H1 (cell line): Measurements from ENCODE around the gene DHRS7C. TPM values are rescaled to one million over a fixed set of nuclear protein-coding genes. Genes with fewer than 3 reads are reported as not detected.

Experiments used
- CTCF ChIA-PET: fragments of 300-600 bp; sonication (Branson Sonifier 250); formaldehyde crosslinking; loops from one replicate; lab custom pipeline; 2021; ENCODE audit not compliant: partially characterized antibody; lab: Charles Lee
- POLR2A ChIA-PET: fragments of 300-600 bp; sonication (Branson Sonifier 250); formaldehyde crosslinking; loops from one replicate; lab custom pipeline; 2021; ENCODE audit warnings: inconsistent platforms; ENCODE audit not compliant: partially characterized antibody; lab: Charles Lee
- DNase-seq, 2 experiments: peaks; one replicate each; pipeline versions ENCODE4 v3.0.0 to v3.0.0-alpha.2; 2010 to 2022; ENCODE audit warnings: low spot score in 2 of 2, low read depth in 1 of 2, mixed read lengths in 1 of 2
- FAIRE-seq: peaks from 2 replicates; lab custom pipeline; 2011; peaks lifted over from hg19 to GRCh38; lab: Jason Lieb, UNC
- H2AFZ ChIP-seq: 2 replicates; pipeline ENCODE4 v1.8.1; 2012; ENCODE audit warnings: low read length, inconsistent platforms
- H2AK5ac ChIP-seq: 2 replicates; pipeline ENCODE4 v1.6.1; 2013; ENCODE audit warnings: low read depth, low read length
- H2BK120ac ChIP-seq: replicated peaks from 2 replicates; pipeline ENCODE3; 2013; ENCODE audit warnings: low read depth, low read length, inconsistent platforms
- H2BK12ac ChIP-seq: 2 replicates; pipeline ENCODE4 v1.6.1; 2013; ENCODE audit warnings: low read depth, low read length
- H2BK15ac ChIP-seq: 2 replicates; pipeline ENCODE4 v1.6.1; 2013; ENCODE audit warnings: low read length
- H2BK20ac ChIP-seq: 2 replicates; pipeline ENCODE4 v1.6.1; 2013; ENCODE audit warnings: low read length
- H2BK5ac ChIP-seq: 2 replicates; pipeline ENCODE4 v1.6.1; 2013; ENCODE audit warnings: low read depth, low read length
- H3K14ac ChIP-seq: 2 replicates; pipeline ENCODE4 v1.6.1; 2013; ENCODE audit warnings: inconsistent platforms; ENCODE audit not compliant: insufficient read length
- H3K18ac ChIP-seq: 2 replicates; pipeline ENCODE4 v1.6.1; 2013; ENCODE audit warnings: low read length; ENCODE audit errors: extremely low read depth
- H3K23ac ChIP-seq: 2 replicates; pipeline ENCODE4 v1.6.1; 2013; ENCODE audit warnings: inconsistent platforms; ENCODE audit not compliant: insufficient read length
- H3K23me2 ChIP-seq: 2 replicates; pipeline ENCODE4 v1.6.1; 2013; ENCODE audit warnings: low read depth, low read length
- H3K27ac ChIP-seq: 2 replicates; pipeline ENCODE4 v1.6.1; 2011; ENCODE audit warnings: low read depth, low read length, inconsistent platforms
- H3K27me3 ChIP-seq, 4 experiments: replicated peaks in 1 of 4; 1 replicate in 1 of 4; 2 replicates in 3 of 4; pipeline versions ENCODE4 v1.6.1 to v1.8.1; 2011 to 2013; ENCODE audit warnings: low read length in 3 of 4, mild to moderate bottlenecking in 3 of 4, inconsistent platforms in 2 of 4, mixed read lengths in 2 of 4, moderate library complexity in 1 of 4; ENCODE audit not compliant: control insufficient read depth in 3 of 4, insufficient read depth in 3 of 4; ENCODE audit errors: extremely low read depth in 1 of 4
- H3K36me3 ChIP-seq, 4 experiments: 2 replicates each; pipeline versions ENCODE4 v1.6.1 to v1.8.1; 2011 to 2013; ENCODE audit warnings: mild to moderate bottlenecking in 4 of 4, low read length in 3 of 4, moderate library complexity in 2 of 4, control low read depth in 1 of 4, inconsistent platforms in 1 of 4; ENCODE audit not compliant: insufficient read depth in 4 of 4, control insufficient read depth in 2 of 4
- H3K4ac ChIP-seq: replicated peaks from 2 replicates; pipeline ENCODE3; 2013; ENCODE audit warnings: low read length, low read depth, mixed read lengths, inconsistent platforms; ENCODE audit not compliant: insufficient read length
- H3K4me1 ChIP-seq, 4 experiments: replicated peaks in 1 of 4; 1 replicate in 1 of 4; 2 replicates in 3 of 4; pipeline versions ENCODE4 v1.6.1 to v1.8.1; 2011 to 2013; ENCODE audit warnings: low read length in 3 of 4, inconsistent platforms in 2 of 4, mixed read lengths in 1 of 4; ENCODE audit not compliant: insufficient read depth in 4 of 4, control insufficient read depth in 3 of 4
- H3K4me2 ChIP-seq, 2 experiments: 2 replicates each; pipeline versions ENCODE4 v1.6.1 to v1.8.1; 2011 to 2013; ENCODE audit warnings: low read depth in 2 of 2, low read length in 2 of 2, control low read depth in 1 of 2, inconsistent platforms in 1 of 2, mild to moderate bottlenecking in 1 of 2; ENCODE audit not compliant: insufficient read depth in 1 of 2
- H3K4me3 ChIP-seq, 4 experiments: fragments of 200-600, 300-600 bp in 1 of 4; sonication (generic), shearing (Covaris generic), sonication (Bioruptor Twin) in 1 of 4; 2 replicates each; pipeline versions ENCODE4 v1.5.1 to v1.8.1; 2011 to 2016; ENCODE audit warnings: low read length in 4 of 4, low read depth in 3 of 4, control low read depth in 2 of 4, inconsistent platforms in 2 of 4, mild to moderate bottlenecking in 2 of 4, mixed read lengths in 1 of 4, moderate library complexity in 1 of 4; ENCODE audit not compliant: insufficient read depth in 2 of 4; ENCODE audit errors: extremely low read depth in 1 of 4
- H3K56ac ChIP-seq: replicated peaks from 2 replicates; pipeline ENCODE3; 2013; ENCODE audit warnings: low read depth, mild to moderate bottlenecking, mixed read lengths, low read length, inconsistent platforms; ENCODE audit not compliant: insufficient read length
- H3K79me1 ChIP-seq: 2 replicates; pipeline ENCODE4 v1.6.1; 2013; ENCODE audit warnings: low read depth, low read length, control low read depth
- H3K79me2 ChIP-seq, 2 experiments: 2 replicates each; pipeline versions ENCODE4 v1.6.1 to v1.8.1; 2012 to 2013; ENCODE audit warnings: low read length in 2 of 2, mild to moderate bottlenecking in 2 of 2, inconsistent platforms in 1 of 2; ENCODE audit not compliant: insufficient read depth in 2 of 2, control insufficient read depth in 1 of 2
- H3K9ac ChIP-seq, 4 experiments: replicated peaks in 1 of 4; 1 replicate in 1 of 4; 2 replicates in 3 of 4; pipeline versions ENCODE4 v1.6.1 to v1.8.1; 2011 to 2013; ENCODE audit warnings: low read depth in 3 of 4, low read length in 3 of 4, control low read depth in 2 of 4, mild to moderate bottlenecking in 2 of 4, moderate library complexity in 2 of 4, inconsistent platforms in 1 of 4; ENCODE audit errors: extremely low read depth in 1 of 4
- H3K9me3 ChIP-seq, 2 experiments: 2 replicates each; pipeline versions ENCODE4 v1.6.1 to v1.8.1; 2012 to 2013; ENCODE audit warnings: mild to moderate bottlenecking in 2 of 2, moderate library complexity in 2 of 2, control low read depth in 1 of 2, inconsistent platforms in 1 of 2, low read depth in 1 of 2, low read length in 1 of 2, mixed read lengths in 1 of 2; ENCODE audit not compliant: insufficient read depth in 2 of 2
- H4K20me1 ChIP-seq, 2 experiments: replicated peaks in 1 of 2; 2 replicates each; pipeline versions ENCODE3 to v1.8.1; 2011 to 2013; ENCODE audit warnings: inconsistent platforms in 2 of 2, low read length in 2 of 2, mild to moderate bottlenecking in 1 of 2; ENCODE audit not compliant: insufficient read depth in 2 of 2, control insufficient read depth in 1 of 2
- H4K5ac ChIP-seq: 2 replicates; pipeline ENCODE4 v1.6.1; 2013; ENCODE audit warnings: low read length, low read depth, mixed read lengths, inconsistent platforms; ENCODE audit not compliant: insufficient read length
- H4K8ac ChIP-seq: 2 replicates; pipeline ENCODE4 v1.8.0; 2013; ENCODE audit warnings: mild to moderate bottlenecking, moderate library complexity, low read length, inconsistent platforms; ENCODE audit not compliant: insufficient read depth; ENCODE audit errors: extremely low read depth
- H4K91ac ChIP-seq: replicated peaks from 2 replicates; pipeline ENCODE3; 2013; ENCODE audit warnings: low read length, mixed read lengths, inconsistent platforms; ENCODE audit not compliant: insufficient read length
- BCL11A ChIP-seq, 2 experiments: IDR thresholded peaks; one replicate each; pipeline ENCODE4 v1.6.1; 2011; ENCODE audit warnings: low read depth in 2 of 2, low read length in 2 of 2, mild to moderate bottlenecking in 2 of 2
- CHD2 ChIP-seq: IDR thresholded peaks from 2 replicates; pipeline ENCODE4 v1.6.1; 2012; ENCODE audit warnings: low read length, improper control_type of control experiment
- GABPA ChIP-seq: IDR thresholded peaks from 2 replicates; pipeline ENCODE4 v1.6.1; 2011; ENCODE audit warnings: mild to moderate bottlenecking, low read length, moderate library complexity, borderline replicate concordance; ENCODE audit not compliant: insufficient read depth
- JUND ChIP-seq: IDR thresholded peaks from 2 replicates; pipeline ENCODE4 v1.6.1; 2011; ENCODE audit warnings: mild to moderate bottlenecking, improper control_type of control experiment, low read length
- NRF1 ChIP-seq: IDR thresholded peaks from 2 replicates; pipeline ENCODE4 v1.6.1; 2011; ENCODE audit warnings: mild to moderate bottlenecking, low read depth, low read length, improper control_type of control experiment
- POU5F1 ChIP-seq: IDR thresholded peaks from 2 replicates; pipeline ENCODE4 v1.6.1; 2011; ENCODE audit warnings: low read depth, mild to moderate bottlenecking, low read length, moderate library complexity
- SP2 ChIP-seq: IDR thresholded peaks from 2 replicates; pipeline ENCODE4 v1.6.1; 2012; ENCODE audit warnings: mild to moderate bottlenecking, low read length, inconsistent platforms
- TBP ChIP-seq: IDR thresholded peaks from 2 replicates; pipeline ENCODE4 v1.6.1; 2011; ENCODE audit warnings: low read depth, low read length, improper control_type of control experiment
- ZNF274 ChIP-seq: IDR thresholded peaks from 2 replicates; pipeline ENCODE4 v1.7.0; 2012; ENCODE audit warnings: low read length, borderline replicate concordance; ENCODE audit errors: extremely low read depth
- WGBS, 2 experiments: shearing (Covaris generic) in 1 of 2; methylation state at CpG; one replicate each; pipeline versions ENCODE4 v1.1.6 to v1.1.7; 2013 to 2015; ENCODE audit warnings: low lambda C conversion rate in 2 of 2, mixed read lengths in 2 of 2, inconsistent platforms in 1 of 2, low coverage in 1 of 2, missing lambda C conversion rate in 1 of 2; ENCODE audit not compliant: insufficient replicate concordance in 2 of 2, insufficient coverage in 1 of 2, insufficient read length in 1 of 2; ENCODE audit errors: extremely low coverage in 1 of 2, missing lambda C conversion rate in 1 of 2; 5-methylcytosine and 5-hydroxymethylcytosine counted together
- polyA plus RNA-seq, 7 experiments: library from polyadenylated mRNA; depleted of rRNA in 3 of 7; stranded (reverse) in 5 of 7; unstranded in 2 of 7; fragments of >200 nt in 5 of 7; fragments of 200-250 nt in 2 of 7; gene quantifications; 1 replicate in 5 of 7; 2 replicates in 1 of 7; 4 replicates in 1 of 7; pipeline versions ENCODE4 v1.2.1 to v1.2.3, GENCODE V29; 2011 to 2013; ENCODE audit warnings: missing spikeins in 2 of 7, mixed read lengths in 2 of 7
- total RNA-seq: library from RNA; stranded (reverse); fragmentation: NEBNext Ultra II Directional; extraction: Animal tissue kit (Norgen Biotek cat#: 25700); gene quantifications from 2 replicates; pipeline ENCODE4 v1.2.1, GENCODE V29; 2021
- TF ChIP-seq, protein P1 (sequence below): IDR thresholded peaks from 2 replicates; pipeline ENCODE4 v1.6.1; 2011; ENCODE audit warnings: low read length, improper control_type of control experiment
- TF ChIP-seq, protein P2 (sequence below): IDR thresholded peaks from 2 replicates; pipeline ENCODE4 v1.6.1; 2012; ENCODE audit warnings: inconsistent platforms

The DHRS7C gene
- total and polyA plus RNA-seq, 2 of the 8 experiments (the other 6 are each of a cell fraction or from before 2014, with no cell fraction given) = not detected

DNA sequence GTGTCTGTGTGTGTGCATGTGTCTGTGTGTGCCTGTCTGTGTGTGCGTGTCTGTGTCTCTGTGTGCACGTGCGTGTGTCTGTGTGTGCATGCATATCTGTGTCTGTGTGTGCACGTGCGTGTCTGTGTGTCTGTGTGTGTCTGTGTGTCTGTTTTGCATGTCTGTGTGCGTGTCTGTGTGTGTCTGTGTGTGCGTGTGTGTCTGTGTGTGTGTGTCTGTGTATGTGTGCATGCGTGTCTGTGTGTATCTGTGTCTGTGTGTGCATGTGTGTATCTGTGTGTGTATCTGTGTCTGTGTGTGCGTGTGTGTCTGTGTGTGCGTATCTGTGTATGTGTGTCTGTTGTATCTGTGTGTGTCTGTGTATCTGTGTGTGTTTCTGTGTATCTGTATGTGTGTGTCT is 25.1 kb upstream of the DHRS7C start:
- Histone ChIP-seq H3K18ac (no peak overlapping the region), H4K8ac (no peak overlapping the region), H2BK15ac (no peak overlapping the region), H3K4ac (no peak overlapping the region), H3K27ac (no peak overlapping the region), H3K4me1 (no peaks in the 10 kb centered on the region), H2BK5ac (no peak overlapping the region), H3K79me1 (no peaks in the 10 kb centered on the region), H4K20me1 (peaks cover 0 to 2% of the 10 kb centered on the region in 2 experiments), H2BK12ac (no peak overlapping the region), H2AFZ (no peak overlapping the region), H2AK5ac (peak overlapping the region; percentile 48; the same call in 1 of the 2 replicates), H4K5ac (no peak overlapping the region), H3K14ac (no peak overlapping the region), H3K27me3 (no peaks in the 10 kb centered on the region), H3K23me2 (peaks cover 2% of the 10 kb centered on the region; the same call in 1 of the 2 replicates), H3K9ac (no peak overlapping the region), H2BK120ac (no peak overlapping the region), H3K56ac (no peak overlapping the region), H3K9me3 (no peaks in the 10 kb centered on the region), H3K4me2 (no peak overlapping the region), H4K91ac (no peak overlapping the region), H3K36me3 (no peaks in the 10 kb centered on the region), H3K79me2 (no peaks in the 10 kb centered on the region), H3K4me3 (no peak overlapping the region), H3K23ac (no peak overlapping the region), H2BK20ac (no peak overlapping the region)
- WGBS, 2 experiments = 60% methylated on average over 10 of the region's 10 CpGs; no CpG with 5 or more reads in 1 of the 2 experiments
- FAIRE-seq (no peak), DNase-seq (no peak)
- CTCF ChIA-PET = interaction anchor here (0.9 to 1.8 kb wide), 3 partner anchors 10 to 57 kb away, joined by 3 read pairs; partner anchors contain the start of gene GLP2R
- TF ChIP-seq GABPA = no peak
- no peak for TF ChIP-seq BCL11A (IDR thresholded peaks at IDR 0.05; ENCODE audit: low read depth in 2 of 2, low read length in 2 of 2)
- TF ChIP-seq JUND = no peak
- no peak for TF ChIP-seq POU5F1
- TF ChIP-seq, protein P1, sequence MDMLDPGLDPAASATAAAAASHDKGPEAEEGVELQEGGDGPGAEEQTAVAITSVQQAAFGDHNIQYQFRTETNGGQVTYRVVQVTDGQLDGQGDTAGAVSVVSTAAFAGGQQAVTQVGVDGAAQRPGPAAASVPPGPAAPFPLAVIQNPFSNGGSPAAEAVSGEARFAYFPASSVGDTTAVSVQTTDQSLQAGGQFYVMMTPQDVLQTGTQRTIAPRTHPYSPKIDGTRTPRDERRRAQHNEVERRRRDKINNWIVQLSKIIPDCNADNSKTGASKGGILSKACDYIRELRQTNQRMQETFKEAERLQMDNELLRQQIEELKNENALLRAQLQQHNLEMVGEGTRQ = no peak
- TF ChIP-seq CHD2 = no peak
- no peak for TF ChIP-seq NRF1
- TF ChIP-seq SP2 = no peak
- TF ChIP-seq ZNF274 = no peak
- TF ChIP-seq, protein P2, sequence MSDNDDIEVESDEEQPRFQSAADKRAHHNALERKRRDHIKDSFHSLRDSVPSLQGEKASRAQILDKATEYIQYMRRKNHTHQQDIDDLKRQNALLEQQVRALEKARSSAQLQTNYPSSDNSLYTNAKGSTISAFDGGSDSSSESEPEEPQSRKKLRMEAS = no peak
- TF ChIP-seq TBP = no peak
- POLR2A ChIA-PET = no interaction called here
